HepG2 (cell line): ENCODE results near the gene UXS1. TPM values are rescaled to one million over a fixed set of nuclear protein-coding genes. Genes with fewer than 3 reads are reported as not detected.

Experiments used
- ATAC-seq: fragments of 200-7000 bp; cut with Tn5 transposase; 3 replicates; pipeline ENCODE4 v1.9.1; 2020; ENCODE audit warnings: mild to moderate bottlenecking, moderate library complexity
- BruUV-seq: library from RNA; stranded (reverse); fragments of 400-500 nt; replicated peaks from 2 replicates; lab custom pipeline; 2021; lab: Mats Ljungman, UMichigan
- CTCF ChIA-PET: fragments of 300-600 bp; formaldehyde crosslinking; extraction: SDS; loops from one replicate; lab custom pipeline; 2021; ENCODE audit warnings: low total read pairs, inconsistent platforms, low intra/inter-chr PET ratio; lab: Yijun Ruan, JAX
- POLR2A ChIA-PET: fragments of 350-600 bp; sonication (Branson Sonifier 250); formaldehyde crosslinking; loops from one replicate; lab custom pipeline; 2020; ENCODE audit warnings: antibody characterized with exemption, inconsistent platforms; lab: Yijun Ruan, JAX
- DNase-seq: peaks from one replicate; pipeline ENCODE4 v3.0.0-alpha.2; 2015; ENCODE audit warnings: low spot score
- FAIRE-seq: peaks from 3 replicates; lab custom pipeline; 2011; peaks lifted over from hg19 to GRCh38; lab: Jason Lieb, UNC
- H2AFZ ChIP-seq: one replicate; pipeline ENCODE4 v1.6.1; 2011; ENCODE audit warnings: low read length, inconsistent platforms
- H3K27ac ChIP-seq: fragments of 300-600 bp; 3 replicates; pipeline ENCODE4 v1.8.0; 2011; ENCODE audit warnings: mixed run types, mild to moderate bottlenecking, mixed read lengths, low read length, inconsistent platforms; ENCODE audit not compliant: insufficient read depth; ENCODE audit errors: extremely low read length
- H3K27me3 ChIP-seq, 2 experiments: fragments of 200-600 bp in 1 of 2; 2 replicates in 1 of 2; 3 replicates in 1 of 2; pipeline versions ENCODE4 v1.6.0 to v1.8.0; 2011; ENCODE audit warnings: low read length in 2 of 2, mild to moderate bottlenecking in 2 of 2, moderate library complexity in 2 of 2, inconsistent platforms in 1 of 2; ENCODE audit not compliant: insufficient read depth in 2 of 2, control insufficient read depth in 1 of 2
- H3K36me3 ChIP-seq, 2 experiments: fragments of 200-600 bp in 1 of 2; replicated peaks in 1 of 2; 2 replicates in 1 of 2; 3 replicates in 1 of 2; pipeline versions ENCODE4 v1.5.1 to v1.8.0; 2011; ENCODE audit warnings: low read length in 2 of 2, inconsistent platforms in 1 of 2; ENCODE audit not compliant: insufficient read depth in 2 of 2, control insufficient read depth in 1 of 2
- H3K4me1 ChIP-seq: 2 replicates; pipeline ENCODE4 v1.5.1; 2012; ENCODE audit warnings: low read length, inconsistent platforms; ENCODE audit not compliant: insufficient read depth
- H3K4me2 ChIP-seq: 2 replicates; pipeline ENCODE4 v1.6.0; 2011; ENCODE audit warnings: low read depth, low read length, inconsistent platforms
- H3K4me3 ChIP-seq, 3 experiments: fragments of 200-600 bp in 1 of 3; sonication (generic), shearing (Covaris generic) in 1 of 3; replicated peaks in 1 of 3; 2 replicates each; pipeline ENCODE4 v1.5.1; 2011 to 2016; ENCODE audit warnings: low read length in 3 of 3, inconsistent platforms in 2 of 3, low read depth in 2 of 3, mild to moderate bottlenecking in 2 of 3, control low read depth in 1 of 3, mixed read lengths in 1 of 3; ENCODE audit not compliant: insufficient read depth in 1 of 3
- H3K79me2 ChIP-seq: one replicate; pipeline ENCODE4 v1.6.1; 2011; ENCODE audit warnings: low read length, inconsistent platforms; ENCODE audit not compliant: insufficient read depth
- H3K9ac ChIP-seq: 2 replicates; pipeline ENCODE4 v1.6.0; 2011; ENCODE audit warnings: mild to moderate bottlenecking, low read depth, low read length, inconsistent platforms; ENCODE audit not compliant: insufficient read depth
- H3K9me3 ChIP-seq: 2 replicates; pipeline ENCODE4 v1.5.1; 2012; ENCODE audit warnings: mild to moderate bottlenecking, low read length
- H4K20me1 ChIP-seq: 2 replicates; pipeline ENCODE4 v1.6.0; 2011; ENCODE audit warnings: inconsistent platforms, mild to moderate bottlenecking, low read length, moderate library complexity; ENCODE audit not compliant: insufficient read depth
- AGO2 ChIP-seq: fragments of 200-400 bp; formaldehyde crosslinking; optimal IDR thresholded peaks from 2 replicates; pipeline ENCODE3; 2017; ENCODE audit warnings: mild to moderate bottlenecking, low read depth, low read length, moderate library complexity
- AHR ChIP-seq: IDR thresholded peaks from 2 replicates; pipeline ENCODE4 v1.6.1; 2018; ENCODE audit warnings: missing genetic modification reagents, missing compliant biosample characterization
- ATM ChIP-seq: fragments of 450-650 bp; IDR thresholded peaks from 2 replicates; pipeline ENCODE4 v1.7.1; 2017; ENCODE audit warnings: mild to moderate bottlenecking, borderline replicate concordance
- BRCA1 ChIP-seq: sonication (generic); formaldehyde crosslinking; IDR thresholded peaks from 2 replicates; pipeline ENCODE4 v1.4.0; 2020; ENCODE audit warnings: missing genetic modification reagents
- CENPBD1 ChIP-seq: sonication (generic); formaldehyde crosslinking; IDR thresholded peaks from 2 replicates; pipeline ENCODE4 v1.8.0; 2022; ENCODE audit warnings: missing genetic modification reagents, low read depth, mild to moderate bottlenecking, borderline replicate concordance
- ELF3 ChIP-seq: IDR thresholded peaks from 2 replicates; pipeline ENCODE4 v1.6.1; 2016; ENCODE audit warnings: missing genetic modification reagents, missing compliant biosample characterization
- GMEB2 ChIP-seq: IDR thresholded peaks from 2 replicates; pipeline ENCODE4 v1.6.1; 2016; ENCODE audit warnings: missing biosample characterization, missing genetic modification reagents, low read depth
- HHEX ChIP-seq: IDR thresholded peaks from 2 replicates; pipeline ENCODE4 v1.6.1; 2016; ENCODE audit warnings: control low read depth
- HOXD1 ChIP-seq: sonication (generic); formaldehyde crosslinking; IDR thresholded peaks from 2 replicates; pipeline ENCODE4 v1.5.0; 2020; ENCODE audit warnings: missing genetic modification reagents
- ISX ChIP-seq: sonication (generic); formaldehyde crosslinking; conservative IDR thresholded peaks from 2 replicates; pipeline ENCODE4 v1.5.0; 2020; ENCODE audit warnings: missing genetic modification reagents
- MTF2 ChIP-seq: sonication (generic); formaldehyde crosslinking; IDR thresholded peaks from 2 replicates; pipeline ENCODE4 v1.5.0; 2020; ENCODE audit warnings: missing genetic modification reagents, borderline replicate concordance
- SIX1 ChIP-seq: sonication (generic); formaldehyde crosslinking; IDR thresholded peaks from 2 replicates; pipeline ENCODE4 v1.4.0; 2020; ENCODE audit warnings: missing genetic modification reagents, borderline replicate concordance
- YY1 ChIP-seq: IDR thresholded peaks from 2 replicates; pipeline ENCODE4 v1.6.1; 2011; ENCODE audit warnings: low read length, low read depth, moderate library complexity, mild to moderate bottlenecking; ENCODE audit not compliant: insufficient read depth, insufficient replicate concordance
- ZBTB38 ChIP-seq: sonication (generic); formaldehyde crosslinking; IDR thresholded peaks from 2 replicates; pipeline ENCODE4 v1.5.1; 2020; ENCODE audit warnings: mild to moderate bottlenecking, missing genetic modification reagents
- ZBTB7A ChIP-seq: sonication (generic); formaldehyde crosslinking; IDR thresholded peaks from 2 replicates; pipeline ENCODE4 v1.8.0; 2022; ENCODE audit warnings: mild to moderate bottlenecking, missing genetic modification reagents
- ZFY ChIP-seq: sonication (generic); formaldehyde crosslinking; IDR thresholded peaks from 2 replicates; pipeline ENCODE4 v1.4.0; 2020; ENCODE audit warnings: missing genetic modification reagents
- ZNF143 ChIP-seq: sonication (generic); formaldehyde crosslinking; IDR thresholded peaks from 2 replicates; pipeline ENCODE4 v1.4.0; 2020; ENCODE audit warnings: missing genetic modification reagents
- ZNF598 ChIP-seq: sonication (generic); formaldehyde crosslinking; IDR thresholded peaks from 2 replicates; pipeline ENCODE4 v1.5.1; 2020; ENCODE audit warnings: mild to moderate bottlenecking, missing genetic modification reagents, borderline replicate concordance
- ZNF615 ChIP-seq: sonication (generic); formaldehyde crosslinking; IDR thresholded peaks from 2 replicates; pipeline ENCODE4 v1.5.0; 2020; ENCODE audit warnings: mild to moderate bottlenecking, missing genetic modification reagents, borderline replicate concordance
- WGBS: methylation state at CpG from one replicate; pipeline ENCODE4 v1.1.6; 2017; ENCODE audit warnings: low lambda C conversion rate; 5-methylcytosine and 5-hydroxymethylcytosine counted together
- in situ Hi-C: cut with HindIII; loops from 2 replicates; pipeline ENCODE4 v1.10.0; 2017; ENCODE audit warnings: low pct_unique_long_range_greater_than_20kb; ENCODE audit not compliant: extremely low pct_ligation_motif_present
- intact Hi-C: fragments of 100-400 bp; cut with micrococcal nuclease; formaldehyde crosslinking; loops from one replicate; pipeline ENCODE4 v1.10.0; 2022; ENCODE audit not compliant: unreplicated experiment
- polyA plus RNA-seq, 8 experiments: library from polyadenylated mRNA; depleted of rRNA in 3 of 8; stranded (reverse) in 7 of 8; unstranded in 1 of 8; fragments of >200 nt; fragmentation: Illumina TruSeq in 4 of 8; extraction: Trizol in 4 of 8; gene quantifications; 2 replicates each; pipeline versions ENCODE4 v1.2.1 to v1.2.3, GENCODE V29; 2011 to 2016; ENCODE audit warnings: low read depth in 4 of 8, missing spikeins in 1 of 8, mixed read lengths in 1 of 8; ENCODE audit not compliant: insufficient read depth in 1 of 8
- total RNA-seq, 5 experiments: library from RNA; depleted of rRNA; stranded (reverse); fragments of >200 nt; fragmentation: Illumina TruSeq; extraction: Trizol; gene quantifications; 2 replicates each; pipeline ENCODE4 v1.2.3, GENCODE V29; 2016; ENCODE audit warnings: low read depth in 1 of 5

Gene UXS1
- total and polyA plus RNA-seq, 2 of the 13 experiments (the other 11 are each of a cell fraction or from before 2014, with no cell fraction given), result 53.3 to 110 TPM

GRCh38 chr2:106076941-106077340 is 117.2 kb downstream of the UXS1 start:
- in situ Hi-C loops, result no loop called here
- ATAC-seq, result no peak
- Histone ChIP-seq H3K4me3 (no peak overlapping the region), H3K27ac (no peak overlapping the region), H3K9ac (no peak overlapping the region), H2AFZ (no peak overlapping the region), H3K4me1 (no peaks in the 10 kb centered on the region), H3K36me3 (no peaks in the 10 kb centered on the region), H3K79me2 (no peaks in the 10 kb centered on the region), H3K9me3 (no peaks in the 10 kb centered on the region), H3K27me3 (peaks cover 0 to 15% of the 10 kb centered on the region in 2 experiments; a peak in 2 of 5 replicates), H4K20me1 (no peaks in the 10 kb centered on the region), H3K4me2 (no peak overlapping the region)
- intact Hi-C loops, result no loop called here
- ChIA-PET CTCF (no interaction called here), POLR2A (no interaction called here)
- no peak for DNase-seq
- TF ChIP-seq HHEX (CRISPR knock-in tag) (no peak), YY1 (no peak), ZNF615 (CRISPR knock-in tag) (no peak), MTF2 (CRISPR knock-in tag) (no peak), BRCA1 (CRISPR knock-in tag) (no peak)
- BruUV-seq, result no TSS peak
- FAIRE-seq, result no peak
- 0% methylated on average over 1 of the region's 1 CpG for WGBS

GRCh38 chr2:106075048-106075447 is 119.1 kb downstream of the UXS1 start:
- Histone ChIP-seq H4K20me1 (no peaks in the 10 kb centered on the region), H3K4me2 (no peak overlapping the region), H3K27ac (no peak overlapping the region), H3K27me3 (peaks cover 0 to 19% of the 10 kb centered on the region in 2 experiments; a peak in 3 of 5 replicates), H3K4me1 (no peaks in the 10 kb centered on the region), H2AFZ (no peak overlapping the region), H3K4me3 (no peak overlapping the region), H3K9ac (no peak overlapping the region), H3K9me3 (no peaks in the 10 kb centered on the region), H3K79me2 (no peaks in the 10 kb centered on the region), H3K36me3 (no peaks in the 10 kb centered on the region)
- ChIA-PET POLR2A (no interaction called here), CTCF (no interaction called here)
- DNase-seq (no peak), FAIRE-seq (no peak), ATAC-seq (no peak)
- in situ Hi-C loops, result no loop called here
- 7% methylated on average over 3 of the region's 3 CpGs for WGBS
- intact Hi-C loops, result no loop called here
- no TSS peak for BruUV-seq
- TF ChIP-seq ZNF598 (no peak), ATM (no peak), GMEB2 (no peak), ZBTB7A (CRISPR knock-in tag) (no peak), SIX1 (CRISPR knock-in tag) (no peak), ELF3 (CRISPR knock-in tag) (no peak), CENPBD1 (CRISPR knock-in tag) (no peak), ZNF143 (no peak), AHR (no peak), ZFY (CRISPR knock-in tag) (no peak), ZBTB38 (CRISPR knock-in tag) (no peak), AGO2 (no peak), HOXD1 (CRISPR knock-in tag) (no peak), ISX (CRISPR knock-in tag) (no peak)
